ENCODE results near the gene CRYBG1. TPM values are rescaled to one million over a fixed set of nuclear protein-coding genes. Genes with fewer than 3 reads are reported as not detected.

Gene CRYBG1
- total RNA-seq, 1 experiment from 2014 or later, result 10.7 TPM

DNA sequence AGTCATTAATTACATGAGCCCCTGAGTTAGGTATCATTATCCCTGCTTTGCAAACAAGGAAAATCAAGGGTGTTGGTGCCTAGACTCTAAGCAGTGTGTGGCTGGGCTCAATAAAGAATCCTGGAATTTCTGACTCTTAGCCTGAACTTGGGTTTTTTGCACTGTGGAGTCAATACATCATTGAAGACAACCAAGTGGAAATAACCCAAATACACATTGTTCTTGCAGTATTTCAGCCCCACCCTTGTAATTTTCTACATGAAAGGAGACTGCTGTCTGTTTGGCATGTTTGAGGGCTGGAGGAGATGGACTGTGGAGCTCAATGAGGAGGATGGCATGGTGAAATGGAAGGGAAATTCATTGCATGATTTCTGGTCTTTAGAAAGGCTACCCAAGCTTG, 110.3 kb downstream of the CRYBG1 start:
- H3K79me2 ChIP-seq (ENCODE audit: insufficient read depth, low read length), result no peaks in the 10 kb centered on the region
- no peaks in the 10 kb centered on the region for H4K20me1 ChIP-seq (ENCODE audit: insufficient read depth)
- no peak overlapping the region for H3K4me2 ChIP-seq (ENCODE audit: low read length)
- H3K27me3 ChIP-seq (ENCODE audit: insufficient read depth, low read length), result no peaks in the 10 kb centered on the region
- CTCF ChIA-PET, result no interaction called here
- POLR2A ChIA-PET, result no interaction called here
- no peak for DNase-seq (ENCODE audit: low read depth, low spot score)
- no peaks in the 10 kb centered on the region for H3K9me2 ChIP-seq (ENCODE audit: insufficient read depth)
- H3K9ac ChIP-seq (ENCODE audit: low read length), result no peak overlapping the region
- peaks cover 0 to 4% of the 10 kb centered on the region in 2 experiments; a peak in 1 of 4 replicates for H3K4me1 ChIP-seq (ENCODE audit: control insufficient read depth in 1 of 2, insufficient read depth in 2 of 2, low read length in 2 of 2)
- ATAC-seq, result no peak
- no peaks in the 10 kb centered on the region for H3K36me3 ChIP-seq (ENCODE audit: control insufficient read depth in 1 of 2, insufficient read depth in 2 of 2, low read length in 2 of 2)
- RAD21 ChIA-PET (ENCODE audit: low non-redundant PET in 1 of 2, low total read pairs in 2 of 2, uncharacterized antibody in 2 of 2, unreplicated experiment in 2 of 2), result no interaction called here
- BruUV-seq (replicated peaks), result no TSS peak
- TF ChIP-seq ZFX (IDR thresholded peaks at IDR 0.05) (no peak), EZH2 (IDR thresholded peaks at IDR 0.05) (no peak), CEBPB (IDR thresholded peaks at IDR 0.05; ENCODE audit: low read depth) (no peak)
- TF ChIP-seq, protein P1, sequence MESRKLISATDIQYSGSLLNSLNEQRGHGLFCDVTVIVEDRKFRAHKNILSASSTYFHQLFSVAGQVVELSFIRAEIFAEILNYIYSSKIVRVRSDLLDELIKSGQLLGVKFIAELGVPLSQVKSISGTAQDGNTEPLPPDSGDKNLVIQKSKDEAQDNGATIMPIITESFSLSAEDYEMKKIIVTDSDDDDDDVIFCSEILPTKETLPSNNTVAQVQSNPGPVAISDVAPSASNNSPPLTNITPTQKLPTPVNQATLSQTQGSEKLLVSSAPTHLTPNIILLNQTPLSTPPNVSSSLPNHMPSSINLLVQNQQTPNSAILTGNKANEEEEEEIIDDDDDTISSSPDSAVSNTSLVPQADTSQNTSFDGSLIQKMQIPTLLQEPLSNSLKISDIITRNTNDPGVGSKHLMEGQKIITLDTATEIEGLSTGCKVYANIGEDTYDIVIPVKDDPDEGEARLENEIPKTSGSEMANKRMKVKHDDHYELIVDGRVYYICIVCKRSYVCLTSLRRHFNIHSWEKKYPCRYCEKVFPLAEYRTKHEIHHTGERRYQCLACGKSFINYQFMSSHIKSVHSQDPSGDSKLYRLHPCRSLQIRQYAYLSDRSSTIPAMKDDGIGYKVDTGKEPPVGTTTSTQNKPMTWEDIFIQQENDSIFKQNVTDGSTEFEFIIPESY (IDR thresholded peaks at IDR 0.05; ENCODE audit: extremely low read depth, insufficient replicate concordance, low read length), result no peak
- intact Hi-C loops (cut with micrococcal nuclease), result no loop called here
- no peak overlapping the region for H3K4me3 ChIP-seq (replicated peaks in 1 of 2; ENCODE audit: low read depth in 1 of 2, low read length in 2 of 2)
- no peak overlapping the region for H3K27ac ChIP-seq (ENCODE audit: low read depth, low read length)
- no peaks in the 10 kb centered on the region for H3K9me3 ChIP-seq (ENCODE audit: control insufficient read depth in 1 of 2, insufficient read depth in 1 of 2, low read depth in 1 of 2, low read length in 2 of 2)
- H2AFZ ChIP-seq (ENCODE audit: low read depth, low read length, poor library complexity, severe bottlenecking), result no peak overlapping the region

DNA sequence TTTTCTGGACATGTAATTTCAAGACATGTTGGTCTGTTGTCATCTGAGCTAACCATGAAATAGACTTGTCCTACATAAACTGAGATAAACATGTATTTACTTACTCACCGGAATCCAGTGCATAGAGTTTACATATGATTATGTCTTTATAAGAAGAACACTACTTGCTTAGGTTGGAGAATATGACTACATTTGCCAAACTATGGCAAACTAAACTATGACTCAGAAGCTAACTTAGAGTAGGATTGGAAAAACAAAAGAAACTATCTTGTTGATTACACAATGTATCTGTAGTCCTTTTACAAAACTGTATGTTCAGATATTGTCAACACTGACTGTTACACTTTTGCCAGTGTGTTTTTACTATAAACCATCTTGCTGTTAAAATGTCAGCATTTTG, 113.3 kb downstream of the CRYBG1 start:
- ATAC-seq, result no peak
- H3K36me3 ChIP-seq (ENCODE audit: control insufficient read depth in 1 of 2, insufficient read depth in 2 of 2, low read length in 2 of 2), result no peaks in the 10 kb centered on the region
- ChIA-PET RAD21 (ENCODE audit: low non-redundant PET in 1 of 2, low total read pairs in 2 of 2, uncharacterized antibody in 2 of 2, unreplicated experiment in 2 of 2) (no interaction called here), CTCF (no interaction called here), POLR2A (no interaction called here)
- H3K4me2 ChIP-seq (ENCODE audit: low read length), result no peak overlapping the region
- no peaks in the 10 kb centered on the region for H3K9me3 ChIP-seq (ENCODE audit: control insufficient read depth in 1 of 2, insufficient read depth in 1 of 2, low read depth in 1 of 2, low read length in 2 of 2)
- BruUV-seq (replicated peaks), result no TSS peak
- TF ChIP-seq JUND (IDR thresholded peaks at IDR 0.05) (no peak), TCF7L2 (IDR thresholded peaks at IDR 0.05; ENCODE audit: borderline replicate concordance, extremely low read depth, insufficient read depth, insufficient read length) (no peak), SRF (IDR thresholded peaks at IDR 0.05; ENCODE audit: low read depth) (no peak), FOSL1 (IDR thresholded peaks at IDR 0.05; ENCODE audit: low read depth) (no peak)
- H3K9me2 ChIP-seq (ENCODE audit: insufficient read depth), result no peaks in the 10 kb centered on the region
- no peaks in the 10 kb centered on the region for H4K20me1 ChIP-seq (ENCODE audit: insufficient read depth)
- H3K27me3 ChIP-seq (ENCODE audit: insufficient read depth, low read length), result no peaks in the 10 kb centered on the region
- DNase-seq (ENCODE audit: low read depth, low spot score), result no peak
- H3K4me3 ChIP-seq (replicated peaks in 1 of 2; ENCODE audit: low read depth in 1 of 2, low read length in 2 of 2), result no peak overlapping the region
- H3K4me1 ChIP-seq (ENCODE audit: control insufficient read depth in 1 of 2, insufficient read depth in 2 of 2, low read length in 2 of 2), result peaks cover 0 to 4% of the 10 kb centered on the region in 2 experiments; a peak in 1 of 4 replicates
- no peak overlapping the region for H2AFZ ChIP-seq (ENCODE audit: low read depth, low read length, poor library complexity, severe bottlenecking)
- no peaks in the 10 kb centered on the region for H3K79me2 ChIP-seq (ENCODE audit: insufficient read depth, low read length)
- intact Hi-C loops (cut with micrococcal nuclease), result no loop called here
- H3K27ac ChIP-seq (ENCODE audit: low read depth, low read length), result no peak overlapping the region
- no peak overlapping the region for H3K9ac ChIP-seq (ENCODE audit: low read length)

Data from HCT116 (cell line).